ENCODE measurements around the gene MPDU1. TPM values are rescaled to one million over a fixed set of nuclear protein-coding genes. Genes with fewer than 3 reads are reported as not detected.
A peak's percentile ranks its signal among the peaks of the same experiment; 100 is the strongest.

The MPDU1 gene
- total and polyA plus RNA-seq, 5 experiments from 2014 or later = 25.6 to 48.9 (median 33.9) TPM

DNA sequence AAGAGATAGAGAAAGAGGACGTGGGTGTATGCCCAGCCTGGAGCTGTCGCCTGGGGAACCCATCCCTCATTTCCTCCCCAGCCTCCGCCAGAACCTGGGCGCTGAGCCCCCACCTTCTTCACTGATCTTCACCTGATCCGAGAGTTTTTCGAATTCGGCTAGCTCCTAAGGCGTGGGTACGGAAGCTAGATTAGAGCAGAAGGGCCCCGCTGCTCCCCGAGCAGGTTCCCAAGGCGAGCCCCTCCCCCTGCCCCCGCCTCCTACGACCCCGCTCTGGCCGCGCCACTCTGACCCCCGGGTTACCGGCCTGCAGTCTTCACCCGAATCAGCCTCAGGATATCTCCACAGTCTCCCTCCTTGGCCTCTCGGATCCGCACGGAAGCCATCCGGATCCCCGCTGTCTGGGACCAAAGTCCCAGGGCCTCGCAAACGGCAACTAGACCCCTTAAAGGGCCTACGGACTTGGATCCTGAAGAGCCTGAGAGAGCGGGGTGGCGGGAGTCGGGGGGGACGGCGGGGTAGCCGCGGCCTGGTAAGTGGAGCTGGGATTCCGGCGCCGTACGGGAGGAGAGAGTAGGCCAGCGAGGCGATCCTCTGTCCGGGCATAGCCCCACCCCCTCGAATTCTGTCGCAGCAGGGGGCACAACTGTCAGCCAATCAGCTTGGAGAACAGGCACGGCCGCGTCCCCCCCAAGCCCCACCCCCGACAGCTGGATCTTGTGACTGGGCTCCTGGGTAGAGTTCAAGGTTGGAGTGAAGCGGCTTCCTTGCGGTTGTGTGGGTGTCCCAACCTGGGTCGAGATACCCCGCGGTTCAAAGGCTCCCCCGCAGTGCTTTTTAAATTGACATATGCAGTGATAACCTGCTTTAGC, 43.8 kb downstream of the MPDU1 start, which contains the start of gene SAT2:
SAT2 (minus strand) TSS at position 572 of the 872 bp plus-strand sequence; CDS start at position 386, 186 bp downstream.
- Mint-ChIP-seq H3K9me3 (no peaks in the 10 kb centered on the region), H3K4me3 (peak within 1 kb of the TSS; percentile 90 to 97 (median 94)), H3K4me1 (peaks cover 7 to 18% (median 16%) of the 10 kb centered on the region in 4 donors), H3K27ac (peak within 1 kb of the TSS; percentile 79 to 98 (median 94)), H3K36me3 (peaks cover 0 to 7% (median 2%) of the 10 kb centered on the region in 3 donors), H3K27me3 (no peaks in the 10 kb centered on the region)
- ATAC-seq = peak; percentile 93 to 95
- peak; percentile 75 to 95 (median 80) for DNase-seq
- POLR2A ChIA-PET = interaction anchor here (0.5 to 3.4 kb wide), 13 partner anchors 12 to 529 kb away, joined by 3 to 83 read pairs (median 5); partner anchors contain the start of genes ATP1B2, FXR2, MPDU1 and TP53

DNA sequence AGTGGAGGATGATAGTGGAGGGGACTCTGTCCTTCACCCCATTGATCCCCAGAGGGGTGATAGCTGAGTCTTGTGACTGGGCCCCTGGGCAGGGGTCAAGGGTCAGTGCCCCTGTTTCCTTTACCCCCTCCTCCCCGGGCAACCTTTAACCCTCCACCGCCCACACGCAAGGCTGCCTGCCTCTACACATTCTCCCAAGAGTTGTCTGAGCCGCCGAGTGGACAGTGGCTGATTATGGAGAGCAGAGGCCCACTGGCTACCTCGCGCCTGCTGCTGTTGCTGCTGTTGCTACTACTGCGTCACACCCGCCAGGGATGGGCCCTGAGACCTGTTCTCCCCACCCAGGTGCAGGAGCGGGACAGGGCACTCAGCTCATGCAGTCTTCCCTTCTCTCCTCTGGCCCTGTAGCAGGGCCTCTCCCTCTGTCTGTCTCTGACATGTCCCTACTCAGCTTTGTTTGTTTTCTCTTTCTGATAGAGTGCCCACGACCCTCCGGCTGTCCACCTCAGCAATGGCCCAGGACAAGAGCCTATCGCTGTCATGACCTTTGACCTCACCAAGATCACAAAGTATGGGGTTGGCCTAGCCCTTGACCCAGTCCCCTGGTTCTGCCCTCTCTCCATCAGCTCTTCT, 46.4 kb downstream of the MPDU1 start, which contains the start of gene SHBG:
SHBG (plus strand) TSS at position 197 of the 633 bp plus-strand sequence; CDS start at position 235, 38 bp downstream.
- peaks cover 7 to 18% (median 16%) of the 10 kb centered on the region in 4 donors for H3K4me1 Mint-ChIP-seq
- peaks cover 0 to 7% (median 2%) of the 10 kb centered on the region in 3 donors for H3K36me3 Mint-ChIP-seq
- no peak for ATAC-seq
- peak within 1 kb of the TSS in 6 of 10 donors; percentile 19 to 71 (median 40) for H3K4me3 Mint-ChIP-seq
- DNase-seq = no peak
- no peaks in the 10 kb centered on the region for H3K27me3 Mint-ChIP-seq
- H3K27ac Mint-ChIP-seq = peak within 1 kb of the TSS in 5 of 10 donors; percentile 25 to 64 (median 43)
- POLR2A ChIA-PET = interaction anchor here (0.5 to 4.6 kb wide), 3 partner anchors 15 to 77 kb away, joined by 3 to 49 read pairs (median 5); partner anchors contain the start of genes FXR2, TP53 and WRAP53
- no peaks in the 10 kb centered on the region for H3K9me3 Mint-ChIP-seq

DNA sequence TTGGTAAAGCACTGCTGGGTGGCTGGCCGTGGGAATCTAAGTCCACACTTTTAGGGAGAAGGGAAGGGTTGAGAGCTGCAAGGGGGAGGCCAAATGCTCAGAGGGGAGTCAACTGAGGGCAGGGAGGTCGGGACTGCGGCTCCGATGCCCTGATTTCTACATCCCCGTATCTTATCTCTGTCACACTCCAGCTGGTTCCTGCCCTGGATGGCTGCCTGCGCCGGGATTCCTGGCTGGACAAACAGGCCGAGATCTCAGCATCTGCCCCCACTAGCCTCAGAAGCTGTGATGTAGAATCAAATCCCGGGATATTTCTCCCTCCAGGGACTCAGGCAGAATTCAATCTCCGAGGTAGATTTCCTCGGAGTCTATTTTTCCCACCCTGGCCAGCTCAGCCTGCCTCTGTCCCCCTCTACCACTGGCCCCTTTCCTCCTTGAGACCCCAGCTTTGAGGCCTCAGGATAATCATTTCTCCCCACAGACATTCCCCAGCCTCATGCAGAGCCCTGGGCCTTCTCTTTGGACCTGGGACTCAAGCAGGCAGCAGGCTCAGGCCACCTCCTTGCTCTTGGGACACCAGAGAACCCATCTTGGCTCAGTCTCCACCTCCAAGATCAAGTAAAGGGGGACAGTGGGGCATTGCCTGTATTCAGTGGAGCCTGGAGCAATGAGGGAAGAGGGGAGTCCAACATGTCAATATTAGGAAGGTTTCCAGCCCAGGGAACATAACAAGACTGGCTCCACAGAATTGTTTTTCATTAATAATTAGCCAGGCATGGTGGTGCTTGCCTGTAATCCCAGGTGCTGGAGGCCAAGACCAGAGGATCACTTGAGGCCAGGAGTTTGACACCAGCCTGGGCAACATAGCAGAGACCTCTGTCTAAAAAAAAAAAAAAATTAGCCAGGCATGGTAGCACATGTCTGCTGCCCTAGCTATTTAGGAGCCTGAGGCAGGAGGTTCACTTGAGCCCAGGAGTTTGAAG, 48.0 kb downstream of the MPDU1 start:
- Mint-ChIP-seq H3K36me3 (peaks cover 0 to under 1% (median 0%) of the 10 kb centered on the region in 3 donors), H3K27me3 (no peaks in the 10 kb centered on the region), H3K27ac (peak overlapping the region in 1 of 10 donors; percentile 33), H3K4me1 (peaks cover 5 to 11% (median 9%) of the 10 kb centered on the region in 4 donors), H3K9me3 (no peaks in the 10 kb centered on the region), H3K4me3 (peak overlapping the region in 2 of 10 donors; percentile 26 to 51)
- DNase-seq (no peak), ATAC-seq (no peak)
- POLR2A ChIA-PET = interaction anchor here (1.1 to 4.6 kb wide), 3 partner anchors 10 to 55 kb away, joined by 3 to 49 read pairs (median 4); partner anchors contain the start of genes ATP1B2, TP53 and WRAP53

DNA sequence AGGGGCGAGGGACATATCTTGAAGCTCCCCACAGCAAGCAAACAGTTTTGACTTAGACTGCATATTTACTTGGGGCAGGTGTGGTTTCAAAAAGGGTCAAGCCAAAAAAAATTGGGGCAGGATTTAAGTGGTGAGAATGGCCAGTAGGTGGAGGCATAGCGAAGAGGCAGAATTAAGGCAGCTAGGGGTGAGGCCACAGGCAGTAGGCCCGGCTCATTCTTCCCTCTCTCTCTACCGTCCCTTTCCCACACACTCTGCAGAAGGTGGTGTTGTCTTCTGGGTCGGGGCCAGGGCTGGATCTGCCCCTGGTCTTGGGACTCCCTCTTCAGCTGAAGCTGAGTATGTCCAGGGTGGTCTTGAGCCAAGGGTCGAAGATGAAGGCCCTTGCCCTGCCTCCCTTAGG, 48.8 kb downstream of the MPDU1 start:
- Mint-ChIP-seq H3K4me1 (peaks cover 2 to 6% (median 3%) of the 10 kb centered on the region in 4 donors), H3K9me3 (no peaks in the 10 kb centered on the region), H3K36me3 (no peaks in the 10 kb centered on the region), H3K4me3 (no peak overlapping the region), H3K27me3 (no peaks in the 10 kb centered on the region), H3K27ac (peak overlapping the region in 2 of 10 donors; percentile 27 to 50)
- DNase-seq (peak in 4 of 10 donors; percentile 17 to 38 (median 35)), ATAC-seq (no peak)
- POLR2A ChIA-PET = interaction anchor here (1.1 to 4.6 kb wide), 3 partner anchors 11 to 54 kb away, joined by 3 to 49 read pairs (median 4); partner anchors contain the start of genes ATP1B2, TP53 and WRAP53

DNA sequence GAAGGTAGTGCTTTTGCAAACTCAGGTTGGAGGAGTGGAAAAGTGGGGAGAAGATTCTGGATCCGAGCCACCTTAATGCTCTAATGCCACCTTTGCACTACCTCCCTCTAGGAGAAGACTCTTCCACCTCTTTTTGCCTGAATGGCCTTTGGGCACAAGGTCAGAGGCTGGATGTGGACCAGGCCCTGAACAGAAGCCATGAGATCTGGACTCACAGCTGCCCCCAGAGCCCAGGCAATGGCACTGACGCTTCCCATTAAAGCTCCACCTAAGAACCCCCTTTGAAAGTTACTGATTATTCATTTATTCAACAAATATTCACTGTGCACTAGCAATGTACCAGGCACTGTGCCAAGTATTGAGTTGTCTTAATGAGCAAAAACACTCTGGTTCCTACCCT, 49.4 kb downstream of the MPDU1 start:
- H3K27ac Mint-ChIP-seq = no peak overlapping the region
- DNase-seq (no peak), ATAC-seq (no peak)
- POLR2A ChIA-PET = interaction anchor here (1.1 to 4.6 kb wide), 2 partner anchors 18 to 53 kb away, joined by 4 to 49 read pairs; partner anchors contain the start of genes ATP1B2, TP53 and WRAP53
- no peaks in the 10 kb centered on the region for H3K9me3 Mint-ChIP-seq
- peaks cover 0 to 4% (median 1%) of the 10 kb centered on the region in 4 donors for H3K4me1 Mint-ChIP-seq
- no peaks in the 10 kb centered on the region for H3K36me3 Mint-ChIP-seq
- H3K4me3 Mint-ChIP-seq = no peak overlapping the region
- H3K27me3 Mint-ChIP-seq = no peaks in the 10 kb centered on the region

DNA sequence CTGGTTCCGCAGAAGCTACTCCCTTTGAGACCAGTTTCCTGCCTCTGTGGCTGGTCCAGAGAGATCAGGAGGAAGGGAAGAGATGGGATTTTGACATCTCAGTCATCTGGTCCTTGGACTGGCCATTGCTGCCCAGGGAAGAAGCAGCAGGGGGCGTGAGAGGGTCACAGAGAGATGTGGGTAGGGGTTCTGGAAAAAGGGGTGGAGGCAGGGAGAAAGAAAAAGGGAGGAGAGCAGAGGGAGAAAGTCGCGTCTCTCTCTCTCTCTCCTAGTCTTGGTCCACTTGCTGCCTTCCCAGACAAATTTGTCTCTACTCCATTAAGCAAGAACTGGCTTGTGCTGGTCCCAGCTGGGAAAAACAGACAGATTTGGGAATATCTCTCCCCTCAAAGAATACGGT, 50.7 kb downstream of the MPDU1 start:
- DNase-seq = no peak
- no peaks in the 10 kb centered on the region for H3K36me3 Mint-ChIP-seq
- no peak for ATAC-seq
- no peaks in the 10 kb centered on the region for H3K27me3 Mint-ChIP-seq
- H3K4me3 Mint-ChIP-seq = no peak overlapping the region
- H3K27ac Mint-ChIP-seq = peak overlapping the region in 2 of 10 donors; percentile 33 to 57
- peaks cover 0 to 3% (median 1%) of the 10 kb centered on the region in 4 donors for H3K4me1 Mint-ChIP-seq
- POLR2A ChIA-PET = no interaction called here
- H3K9me3 Mint-ChIP-seq = no peaks in the 10 kb centered on the region

DNA sequence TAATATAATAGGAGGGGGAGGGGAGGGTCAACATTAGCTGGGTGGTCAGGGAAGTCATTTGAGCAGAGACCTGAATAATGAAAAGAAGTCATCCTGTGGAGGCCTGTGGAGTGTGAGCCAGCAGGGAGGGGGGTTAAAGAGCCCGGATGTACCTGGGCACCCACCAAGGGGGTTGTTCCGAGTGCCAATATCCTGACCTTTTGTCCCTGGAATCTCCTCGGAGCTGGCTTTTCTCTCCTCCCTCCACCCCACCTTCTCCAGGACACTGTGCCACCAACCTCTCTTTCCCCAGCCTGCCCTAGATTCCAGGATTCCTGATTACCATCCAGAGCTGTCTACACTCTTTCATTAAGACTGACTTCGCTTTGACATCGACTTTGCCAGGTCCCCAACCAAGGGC, 52.5 kb downstream of the MPDU1 start:
- no peak for ATAC-seq
- Mint-ChIP-seq H3K27ac (no peak overlapping the region), H3K4me1 (peaks cover 0 to 2% (median 0%) of the 10 kb centered on the region in 4 donors), H3K27me3 (no peaks in the 10 kb centered on the region), H3K4me3 (no peak overlapping the region), H3K9me3 (no peaks in the 10 kb centered on the region), H3K36me3 (no peaks in the 10 kb centered on the region)
- POLR2A ChIA-PET = interaction anchor here (0.6 to 1.3 kb wide), 2 partner anchors 11 to 15 kb away, joined by 3 to 6 read pairs; partner anchors contain the start of gene ATP1B2
- DNase-seq = no peak

Other genes starting within 250 kb of the MPDU1 start
- 100 to 1,000 TPM; 450 to 466 TPM for gene ACAP1, start 247.3 kb upstream of the MPDU1 start, total RNA-seq
- 100 to 1,000 TPM; 246 to 295 (median 283) TPM for gene ACAP1, start 247.3 kb upstream of the MPDU1 start, polyA plus RNA-seq
- 1 to 10 TPM; 4.6 to 5.0 TPM for gene KCTD11, start 231.7 kb upstream of the MPDU1 start, total RNA-seq
- gene KCTD11, start 231.7 kb upstream of the MPDU1 start, polyA plus RNA-seq = 1 to 10 TPM; 1.2 to 1.6 (median 1.3) TPM
- not detected for gene TMEM95, start 228.7 kb upstream of the MPDU1 start, total RNA-seq
- gene TMEM95, start 228.7 kb upstream of the MPDU1 start, polyA plus RNA-seq = not detected
- gene TNK1, start 202.8 kb upstream of the MPDU1 start, total RNA-seq = 10 to 100 TPM; 20.8 to 23.1 TPM
- gene TNK1, start 202.8 kb upstream of the MPDU1 start, polyA plus RNA-seq = 1 to 10 TPM; 5.8 to 8.5 (median 7.6) TPM
- gene PLSCR3, start 189.3 kb upstream of the MPDU1 start, total RNA-seq = 10 to 100 TPM; 75.8 to 79.4 TPM
- 100 to 1,000 TPM in 2 of 3 donors, 10 to 100 TPM in 1; 90.5 to 152 (median 125) TPM for gene PLSCR3, start 189.3 kb upstream of the MPDU1 start, polyA plus RNA-seq
- gene TMEM256, start 179.8 kb upstream of the MPDU1 start, total RNA-seq = 10 to 100 TPM; 45.4 to 50.9 TPM
- gene TMEM256, start 179.8 kb upstream of the MPDU1 start, polyA plus RNA-seq = 10 to 100 TPM; 62.6 to 96.5 (median 81.4) TPM
- 10 to 100 TPM; 12.3 to 14.7 TPM for gene NLGN2, start 176.0 kb upstream of the MPDU1 start, total RNA-seq
- gene NLGN2, start 176.0 kb upstream of the MPDU1 start, polyA plus RNA-seq = under 1 TPM; 0.03 to 0.23 (median 0.08) TPM
- gene SPEM1, start 163.5 kb upstream of the MPDU1 start, total RNA-seq = not detected
- gene SPEM1, start 163.5 kb upstream of the MPDU1 start, polyA plus RNA-seq = not detected
- gene SPEM2, start 158.2 kb upstream of the MPDU1 start, total RNA-seq = not detected
- gene SPEM2, start 158.2 kb upstream of the MPDU1 start, polyA plus RNA-seq = not detected
- gene SPEM3, start 155.0 kb upstream of the MPDU1 start, total RNA-seq = not detected
- not detected for gene SPEM3, start 155.0 kb upstream of the MPDU1 start, polyA plus RNA-seq
- gene TMEM102, start 148.4 kb upstream of the MPDU1 start, total RNA-seq = 10 to 100 TPM; 12.2 to 12.8 TPM
- gene TMEM102, start 148.4 kb upstream of the MPDU1 start, polyA plus RNA-seq = 10 to 100 TPM in 2 of 3 donors, 1 to 10 TPM in 1; 9.8 to 19.1 (median 12.1) TPM
- gene FGF11, start 144.3 kb upstream of the MPDU1 start, total RNA-seq = 1 to 10 TPM; 2.4 to 3.0 TPM
- under 1 TPM; 0.10 to 0.32 (median 0.22) TPM for gene FGF11, start 144.3 kb upstream of the MPDU1 start, polyA plus RNA-seq
- gene CHRNB1, start 138.8 kb upstream of the MPDU1 start, total RNA-seq = 1 to 10 TPM; 5.4 to 7.3 TPM
- 10 to 100 TPM; 18.1 to 24.5 (median 24.3) TPM for gene CHRNB1, start 138.8 kb upstream of the MPDU1 start, polyA plus RNA-seq
- gene ZBTB4, start 104.2 kb upstream of the MPDU1 start, total RNA-seq = 100 to 1,000 TPM; 101 to 104 TPM
- gene ZBTB4, start 104.2 kb upstream of the MPDU1 start, polyA plus RNA-seq = 10 to 100 TPM; 16.8 to 28.4 (median 19.7) TPM
- gene SLC35G6, start 102.4 kb upstream of the MPDU1 start, total RNA-seq = not detected
- gene SLC35G6, start 102.4 kb upstream of the MPDU1 start, polyA plus RNA-seq = not detected
- gene POLR2A, start 99.5 kb upstream of the MPDU1 start, total RNA-seq = 100 to 1,000 TPM; 186 to 193 TPM
- gene POLR2A, start 99.5 kb upstream of the MPDU1 start, polyA plus RNA-seq = 10 to 100 TPM; 31.1 to 68.0 (median 47.3) TPM
- 10 to 100 TPM; 25.7 to 26.6 TPM for gene TNFSF12, start 34.8 kb upstream of the MPDU1 start, total RNA-seq
- gene TNFSF12, start 34.8 kb upstream of the MPDU1 start, polyA plus RNA-seq = 10 to 100 TPM; 19.3 to 28.6 (median 25.8) TPM
- 1 to 10 TPM; 2.9 to 3.0 TPM for gene TNFSF13, start 25.1 kb upstream of the MPDU1 start, total RNA-seq
- 1 to 10 TPM; 1.2 to 3.7 (median 2.1) TPM for gene TNFSF13, start 25.1 kb upstream of the MPDU1 start, polyA plus RNA-seq
- gene SENP3, start 21.9 kb upstream of the MPDU1 start, total RNA-seq = 10 to 100 TPM; 48.0 to 56.8 TPM
- 10 to 100 TPM; 13.8 to 14.1 (median 14.0) TPM for gene SENP3, start 21.9 kb upstream of the MPDU1 start, polyA plus RNA-seq
- 1 to 10 TPM; 4.4 to 4.6 TPM for gene CD68, start 4.2 kb upstream of the MPDU1 start, total RNA-seq
- under 1 TPM; 0.15 to 0.59 (median 0.31) TPM for gene CD68, start 4.2 kb upstream of the MPDU1 start, polyA plus RNA-seq
- gene SOX15, start 6.2 kb downstream of the MPDU1 start, total RNA-seq = under 1 TPM; 0.55 to 0.93 TPM
- gene SOX15, start 6.2 kb downstream of the MPDU1 start, polyA plus RNA-seq = not detected
- 10 to 100 TPM; 36.6 to 39.0 TPM for gene FXR2, start 31.0 kb downstream of the MPDU1 start, total RNA-seq
- 10 to 100 TPM; 11.8 to 17.8 (median 12.4) TPM for gene FXR2, start 31.0 kb downstream of the MPDU1 start, polyA plus RNA-seq
- 10 to 100 TPM; 74.8 to 76.6 TPM for gene SAT2, start 44.0 kb downstream of the MPDU1 start, total RNA-seq
- gene SAT2, start 44.0 kb downstream of the MPDU1 start, polyA plus RNA-seq = 10 to 100 TPM; 38.5 to 40.0 (median 39.4) TPM
- not detected for gene SHBG, start 46.3 kb downstream of the MPDU1 start, total RNA-seq
- not detected for gene SHBG, start 46.3 kb downstream of the MPDU1 start, polyA plus RNA-seq
- gene ATP1B2, start 67.1 kb downstream of the MPDU1 start, total RNA-seq = under 1 TPM; 0.36 to 0.96 TPM
- gene ATP1B2, start 67.1 kb downstream of the MPDU1 start, polyA plus RNA-seq = under 1 TPM in 2 of 3 donors, not detected in 1; 0.17 to 0.57 TPM
- gene TP53, start 103.6 kb downstream of the MPDU1 start, total RNA-seq = 100 to 1,000 TPM; 113 to 116 TPM
- 10 to 100 TPM; 21.7 to 33.0 (median 28.0) TPM for gene TP53, start 103.6 kb downstream of the MPDU1 start, polyA plus RNA-seq
- 10 to 100 TPM in 1 of 2 experiments, 1 to 10 TPM in 1; 9.8 to 11.6 TPM for gene WRAP53, start 104.6 kb downstream of the MPDU1 start, total RNA-seq
- gene WRAP53, start 104.6 kb downstream of the MPDU1 start, polyA plus RNA-seq = 10 to 100 TPM; 10.5 to 14.1 (median 13.9) TPM
- gene EFNB3, start 121.3 kb downstream of the MPDU1 start, total RNA-seq = not detected
- gene EFNB3, start 121.3 kb downstream of the MPDU1 start, polyA plus RNA-seq = not detected
- gene DNAH2, start 133.9 kb downstream of the MPDU1 start, total RNA-seq = not detected
- not detected for gene DNAH2, start 133.9 kb downstream of the MPDU1 start, polyA plus RNA-seq

Measured in naive thymus-derived CD8-positive, alpha-beta T cell (primary cell).